Measurements from ENCODE around the gene PRKD2.

Gene PRKD2

DNA sequence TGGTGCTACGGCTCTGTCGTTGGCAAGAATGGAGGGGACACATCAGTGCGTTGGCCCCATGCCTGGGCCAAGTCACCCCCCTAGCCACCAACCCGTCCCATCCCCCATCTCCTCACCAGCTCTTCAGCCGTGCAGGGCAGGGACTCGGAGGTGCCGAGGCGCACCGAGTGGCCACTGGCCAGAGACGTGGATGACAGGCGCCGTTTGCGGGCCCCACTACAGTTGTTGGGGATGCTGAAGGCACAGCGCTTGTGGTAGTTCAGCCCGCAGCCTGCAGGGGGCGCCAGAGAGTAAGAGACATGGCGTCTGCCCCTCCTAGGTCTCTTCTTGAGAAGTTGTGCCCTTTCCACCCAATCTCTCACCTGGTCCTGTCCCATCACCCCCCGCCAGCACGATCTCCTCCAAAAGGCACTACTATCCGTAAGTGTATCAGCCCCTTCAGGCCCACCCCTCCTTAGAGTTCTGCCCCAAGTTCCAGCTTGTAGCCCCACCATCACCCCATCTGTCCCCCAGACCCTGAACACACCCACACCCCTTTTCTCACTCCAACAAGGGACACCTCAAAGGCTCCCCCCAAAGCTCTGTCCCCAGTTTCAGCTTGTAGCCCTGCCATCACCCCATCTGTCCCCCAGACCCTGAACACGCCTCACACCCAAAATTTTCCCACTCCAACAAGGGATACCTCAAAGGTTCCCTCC, 12.4 kb downstream of the PRKD2 start:
- DNase-seq (ENCODE audit: low spot score), result peak; percentile 55

DNA sequence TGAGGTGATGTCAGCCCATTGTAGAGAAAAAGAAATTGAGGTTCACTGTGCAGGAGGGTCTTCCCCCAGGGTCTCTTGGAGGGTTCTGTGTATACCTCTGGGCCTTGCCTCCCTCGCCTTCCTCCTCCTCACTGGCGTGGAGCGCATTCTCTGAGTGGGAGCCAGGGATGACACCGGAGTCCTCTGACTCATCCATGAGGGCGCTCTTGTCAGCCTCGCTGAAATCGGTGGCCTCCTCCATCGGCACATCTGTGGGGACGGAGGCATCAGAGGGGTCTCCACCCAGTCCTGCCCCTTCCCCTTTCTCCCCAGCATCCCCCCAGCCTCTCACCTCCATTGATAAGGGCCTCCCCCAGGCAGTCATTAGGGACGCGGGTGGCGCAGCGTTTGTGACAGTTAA, 16.2 kb downstream of the PRKD2 start:
- DNase-seq (ENCODE audit: low spot score), result no peak

DNA sequence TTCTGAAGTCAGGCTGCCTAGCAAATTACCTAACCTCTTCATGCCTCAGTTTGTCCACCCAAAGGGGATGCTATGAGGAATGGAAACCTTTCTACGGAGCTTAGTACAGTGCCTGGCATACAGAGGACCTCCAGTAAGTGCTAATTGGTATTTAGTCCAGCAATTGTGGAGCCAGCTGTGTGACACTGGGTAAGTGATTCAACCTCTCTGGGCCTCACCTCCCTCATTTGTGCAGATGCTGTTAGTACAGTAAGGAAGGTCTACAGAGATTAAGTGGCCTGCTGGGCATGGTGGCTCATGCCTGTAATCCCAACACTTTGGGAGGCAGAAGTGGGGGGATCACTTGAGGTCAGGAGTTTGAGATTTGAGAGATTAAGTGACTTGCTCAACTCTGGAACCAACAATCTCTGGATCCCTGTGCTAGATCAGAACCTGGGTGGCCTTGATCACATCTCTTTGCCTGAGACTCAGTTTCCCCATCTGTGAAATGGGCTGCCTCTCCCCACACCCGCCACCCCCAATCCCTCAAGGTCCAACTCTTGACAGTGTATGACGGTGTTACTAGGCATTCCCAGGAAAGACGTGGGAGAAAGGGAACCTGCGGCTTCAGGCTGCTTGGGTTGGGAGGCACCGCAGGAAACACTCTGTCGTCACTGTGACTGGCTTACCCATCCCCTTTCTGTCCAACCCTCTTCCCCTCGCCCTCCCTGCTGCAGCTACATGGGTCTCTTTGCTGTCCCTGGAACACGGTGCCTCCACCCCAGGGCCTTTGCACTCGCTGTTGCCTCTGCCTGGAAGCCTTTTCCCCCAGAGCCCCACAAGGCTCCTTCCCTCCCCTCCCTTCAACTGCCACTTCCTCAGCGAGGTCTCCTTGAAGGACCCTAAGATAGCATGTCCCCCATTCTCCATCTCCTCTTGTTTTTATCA, 18.3 kb downstream of the PRKD2 start:
- no peak for DNase-seq (ENCODE audit: low spot score)

DNA sequence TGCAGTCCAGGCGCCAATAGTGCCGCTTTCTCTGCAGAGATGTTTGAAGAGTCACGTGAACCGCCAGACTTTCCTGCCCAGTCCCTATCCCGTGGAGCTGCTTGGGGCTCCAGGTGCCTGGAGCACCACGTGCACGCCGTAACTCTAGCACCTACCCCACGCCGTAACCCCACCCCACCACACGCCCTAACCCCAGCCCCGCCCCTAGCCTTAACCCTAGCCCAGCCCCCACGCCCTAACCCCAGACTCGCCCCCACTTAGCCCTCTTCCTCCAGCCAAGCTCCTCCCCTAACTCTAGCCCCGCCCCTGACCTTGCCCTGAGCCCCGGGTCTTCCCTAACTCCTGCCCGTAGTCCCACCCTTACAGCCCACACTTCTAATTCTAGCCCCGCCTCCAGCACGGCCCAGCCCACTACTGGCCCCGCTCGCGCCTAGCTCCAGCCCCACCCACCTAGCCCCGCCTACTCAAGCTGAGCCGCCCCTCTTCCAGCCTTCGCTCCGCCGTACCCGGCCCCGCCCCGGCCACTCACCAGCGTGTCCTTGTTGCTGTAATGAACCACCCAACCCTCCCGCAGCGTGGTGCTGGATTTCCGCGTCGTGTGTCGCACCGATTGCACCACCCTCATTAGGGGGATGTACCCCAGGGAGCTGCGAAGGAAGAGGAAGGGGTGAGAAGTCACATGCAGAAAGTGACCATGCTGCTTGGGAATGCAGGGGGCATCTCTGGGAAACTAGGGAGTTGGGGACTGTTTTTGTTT, 19.5 kb downstream of the PRKD2 start:
- DNase-seq (ENCODE audit: low spot score), result peak; percentile 83

DNA sequence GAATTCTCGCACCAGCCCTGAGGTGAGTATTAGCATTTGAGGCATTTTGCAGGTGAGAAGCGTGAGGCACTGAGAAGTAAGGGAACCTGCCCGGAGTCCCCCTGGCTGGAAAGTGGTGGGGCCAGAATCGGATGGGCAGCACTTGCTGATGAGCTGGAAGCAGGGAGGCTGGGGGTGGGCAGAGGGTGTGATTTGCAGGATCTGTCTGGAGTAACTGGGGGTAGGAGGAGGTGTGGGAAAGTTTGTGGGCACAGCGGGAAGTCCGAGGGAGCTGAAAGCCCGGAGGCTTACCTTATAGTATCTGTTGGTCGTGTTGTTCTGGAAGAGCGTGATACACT, 20.1 kb downstream of the PRKD2 start:
- DNase-seq (ENCODE audit: low spot score), result no peak

DNA sequence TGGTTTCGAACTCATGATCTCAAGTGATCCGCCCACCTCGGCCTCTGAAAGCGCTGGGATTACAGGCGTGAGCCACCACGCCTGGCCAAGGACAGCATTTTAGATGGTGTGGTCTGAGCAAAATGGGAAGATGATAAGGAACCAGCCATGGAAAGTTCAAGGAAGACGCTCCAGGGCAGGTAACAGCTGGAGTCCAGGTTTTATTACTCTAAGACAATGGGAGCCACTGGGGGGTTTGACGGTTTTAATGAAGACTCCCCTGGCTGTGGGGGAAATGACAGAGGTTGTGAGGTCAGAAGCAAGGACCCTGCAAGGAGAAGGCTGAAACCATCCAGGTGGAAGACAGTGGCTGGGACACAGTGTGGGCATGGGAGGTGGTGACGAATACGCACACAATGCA, 20.9 kb downstream of the PRKD2 start:
- DNase-seq (ENCODE audit: low spot score), result no peak

DNA sequence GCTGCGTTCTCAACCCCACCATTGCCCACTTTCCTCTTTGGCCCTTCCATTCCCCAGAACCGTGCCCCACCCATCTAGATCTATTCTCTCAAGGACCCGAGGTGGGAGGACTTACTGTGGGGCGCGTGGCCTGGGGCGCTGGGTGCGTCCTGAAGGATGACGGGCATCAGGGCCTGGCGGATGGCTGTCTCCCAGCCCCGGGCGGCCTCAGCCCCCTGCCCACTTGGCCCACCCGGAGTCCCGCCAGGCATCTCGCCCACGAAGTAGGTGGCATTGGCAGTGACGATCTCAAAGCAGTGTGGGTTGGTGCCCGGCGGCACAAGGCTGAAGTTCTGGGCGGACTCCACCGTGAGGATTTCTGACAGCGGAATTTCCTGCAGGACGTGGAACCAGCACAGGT, 23.2 kb downstream of the PRKD2 start:
- DNase-seq (ENCODE audit: low spot score), result no peak

DNA sequence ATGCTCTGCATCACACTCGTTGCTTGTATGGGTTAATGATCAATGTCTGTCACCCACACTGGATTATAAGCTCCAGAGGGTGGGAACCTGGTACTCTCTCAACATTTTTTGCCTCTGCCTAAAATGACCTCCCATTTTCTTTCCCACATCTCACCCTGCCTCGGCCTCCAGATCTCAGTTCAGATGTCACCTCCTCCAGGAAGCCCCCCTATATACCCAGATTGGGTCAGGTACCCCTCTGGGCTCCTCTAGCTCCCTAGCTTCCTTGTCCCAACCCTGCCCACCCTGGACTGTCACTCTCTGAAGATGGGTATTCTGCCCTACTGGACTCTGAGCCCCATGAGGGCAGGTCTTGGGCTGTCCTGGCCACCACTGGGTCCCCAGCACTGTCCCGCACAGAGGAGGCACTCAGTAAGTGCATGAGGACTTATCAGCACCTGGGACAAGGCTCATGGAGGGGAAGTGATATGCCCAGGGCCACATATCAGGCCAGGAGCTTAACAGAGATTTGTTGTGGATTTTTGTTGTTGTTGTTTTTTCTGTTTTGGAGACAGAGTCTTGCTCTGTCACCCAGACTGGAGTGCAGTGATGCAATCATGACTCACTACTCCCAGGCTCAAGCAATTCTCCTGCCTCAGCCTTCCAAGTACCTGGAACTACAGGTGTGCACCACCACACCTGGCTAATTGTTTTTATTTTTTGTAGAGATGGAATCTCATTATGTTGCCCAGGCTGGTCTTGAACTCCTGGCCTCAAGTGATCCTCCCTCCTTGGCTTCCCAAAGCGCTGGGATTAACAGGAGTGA, 23.8 kb downstream of the PRKD2 start:
- DNase-seq (ENCODE audit: low spot score), result no peak

DNA sequence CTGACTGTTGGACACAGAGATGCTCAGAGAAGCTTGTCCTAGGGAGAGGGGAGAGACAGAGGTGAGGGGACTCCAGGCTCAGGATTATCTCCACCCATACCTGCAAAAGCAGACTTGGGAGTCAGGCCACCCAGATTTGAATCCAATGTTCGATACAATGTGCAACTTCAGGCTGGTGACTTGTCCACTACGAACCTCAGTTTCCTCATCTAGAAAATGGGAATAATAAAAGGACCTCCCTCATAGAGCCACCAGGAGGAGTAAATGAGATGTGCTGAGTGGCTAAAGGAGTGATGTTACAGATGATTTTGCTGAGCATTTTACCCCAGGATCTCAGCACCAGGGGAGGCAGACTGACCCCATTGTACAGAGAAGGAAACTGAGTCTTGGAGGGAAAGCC, 25.0 kb downstream of the PRKD2 start:
- no peak for DNase-seq (ENCODE audit: low spot score)

DNA sequence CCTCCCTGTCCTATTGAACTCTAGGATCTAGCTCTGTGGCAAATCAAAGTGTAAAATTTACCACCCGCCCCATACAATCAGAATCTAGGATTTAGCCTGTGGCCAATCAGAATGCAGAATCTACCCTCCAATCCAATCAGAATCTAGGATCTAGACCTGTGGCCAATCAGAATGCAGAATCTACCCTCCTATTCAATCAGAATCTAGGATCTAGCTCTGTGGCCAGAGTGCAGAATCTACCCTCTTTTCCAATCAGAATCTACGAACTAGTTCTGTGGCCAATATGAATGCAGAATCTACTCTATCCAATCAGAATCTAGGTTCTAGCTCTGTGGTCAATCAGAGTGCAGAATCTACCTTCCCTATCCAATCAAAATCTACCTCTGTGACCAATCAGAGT, 25.8 kb downstream of the PRKD2 start:
- no peak for DNase-seq (ENCODE audit: low spot score)

DNA sequence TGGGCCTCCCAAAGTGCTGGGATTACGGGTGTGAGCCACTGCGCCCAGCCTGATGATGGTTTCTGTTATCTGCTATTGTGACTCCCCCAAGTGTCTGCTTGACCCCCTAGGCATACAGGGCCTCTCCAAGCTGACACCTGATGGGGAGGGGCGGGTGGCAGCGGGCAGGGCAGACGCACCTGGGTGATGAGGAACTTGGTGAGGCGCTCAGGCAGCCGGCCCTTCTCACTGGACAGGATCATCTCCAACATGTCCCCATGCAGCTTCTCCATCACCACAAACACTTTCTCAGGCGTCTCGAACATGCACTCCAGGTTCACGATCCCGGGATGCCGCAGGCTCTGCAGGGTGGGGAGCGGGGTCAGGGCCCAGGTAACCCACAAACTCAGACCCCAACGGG, 27.6 kb downstream of the PRKD2 start:
- no peak for DNase-seq (ENCODE audit: low spot score)

DNA sequence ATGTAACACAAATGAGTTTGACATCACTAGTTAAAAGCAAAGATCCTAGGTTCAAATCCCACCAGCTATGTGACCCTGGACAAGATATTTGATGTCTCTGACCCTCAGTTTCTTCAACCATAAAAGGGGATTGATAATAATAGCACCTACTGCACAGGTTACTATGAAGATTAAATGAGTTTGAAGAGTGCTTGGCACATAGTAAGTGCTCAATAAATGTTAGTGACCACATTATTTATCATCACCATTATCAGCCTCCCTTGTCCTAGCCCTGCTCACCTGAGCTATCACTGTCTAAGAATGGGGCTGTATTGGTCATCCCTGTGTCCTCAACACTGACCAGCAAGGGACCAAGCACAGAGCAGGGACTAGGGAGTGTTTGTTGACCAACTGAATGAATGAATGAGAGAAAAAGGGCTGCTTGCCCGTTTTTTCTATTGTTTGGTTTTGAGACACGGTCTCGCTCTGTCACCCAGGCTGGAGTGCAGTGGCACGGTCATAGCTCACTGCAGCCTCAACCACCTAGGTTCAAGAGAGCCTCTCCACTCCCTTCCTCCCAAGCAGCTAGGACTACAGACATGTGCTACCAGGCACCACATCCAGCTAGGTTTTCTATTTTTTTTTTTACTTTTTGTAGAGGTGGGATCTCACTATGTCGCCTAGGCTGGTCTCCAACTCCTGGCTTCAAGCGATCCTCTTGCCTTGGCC, 29.3 kb downstream of the PRKD2 start:
- DNase-seq (ENCODE audit: low spot score), result no peak

DNA sequence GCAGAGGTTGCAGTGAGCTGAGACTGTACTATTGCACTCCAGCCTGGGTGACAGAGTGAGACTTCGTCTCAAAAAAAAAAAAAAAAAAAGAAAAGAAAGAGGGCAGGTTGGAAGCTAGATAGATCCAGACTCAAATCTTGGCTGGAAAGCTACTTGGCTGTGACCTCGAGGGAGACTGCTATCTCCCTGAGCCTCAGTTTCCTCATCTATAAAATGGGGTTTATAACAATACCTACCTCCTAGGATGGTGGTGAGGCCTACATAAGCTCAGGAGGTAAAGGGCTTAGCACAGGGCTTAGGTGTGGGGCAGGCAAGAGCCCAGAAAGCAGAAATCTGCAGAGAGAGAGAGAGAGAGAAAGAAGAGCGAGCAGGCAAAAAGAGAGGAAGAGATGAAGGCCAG, 31.7 kb downstream of the PRKD2 start:
- no peak for DNase-seq (ENCODE audit: low spot score)

DNA sequence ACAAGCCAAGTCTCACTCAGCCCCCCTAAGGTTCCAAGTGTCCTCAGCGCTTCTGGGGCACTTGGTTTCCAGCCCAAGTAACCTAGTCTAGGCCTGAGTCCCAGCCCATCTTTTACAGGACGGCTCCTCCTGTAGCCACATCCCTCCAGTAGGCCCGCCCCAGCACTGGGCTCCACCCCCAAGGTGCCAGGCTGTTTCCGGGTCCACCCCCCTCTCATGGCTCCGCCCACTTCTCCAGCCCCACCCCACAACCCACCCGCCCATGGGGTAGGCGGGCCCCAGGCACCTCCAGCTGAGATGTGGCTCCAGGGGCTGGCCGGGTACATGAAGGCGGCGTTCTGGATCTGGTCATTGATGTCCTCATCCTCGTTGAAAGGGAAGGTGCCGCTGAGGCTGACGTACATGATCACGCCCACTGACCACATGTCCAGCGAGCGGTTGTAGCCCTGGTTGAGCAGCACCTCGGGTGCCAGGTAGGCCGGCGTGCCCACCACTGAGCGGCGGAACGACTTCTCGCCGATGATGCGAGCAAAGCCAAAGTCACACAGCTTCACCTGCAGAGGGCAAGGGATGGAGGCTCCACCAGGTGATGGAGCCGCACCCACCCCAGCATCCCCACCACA, 38.7 kb downstream of the PRKD2 start:
- peak; percentile 13 for DNase-seq (ENCODE audit: low spot score)

DNA sequence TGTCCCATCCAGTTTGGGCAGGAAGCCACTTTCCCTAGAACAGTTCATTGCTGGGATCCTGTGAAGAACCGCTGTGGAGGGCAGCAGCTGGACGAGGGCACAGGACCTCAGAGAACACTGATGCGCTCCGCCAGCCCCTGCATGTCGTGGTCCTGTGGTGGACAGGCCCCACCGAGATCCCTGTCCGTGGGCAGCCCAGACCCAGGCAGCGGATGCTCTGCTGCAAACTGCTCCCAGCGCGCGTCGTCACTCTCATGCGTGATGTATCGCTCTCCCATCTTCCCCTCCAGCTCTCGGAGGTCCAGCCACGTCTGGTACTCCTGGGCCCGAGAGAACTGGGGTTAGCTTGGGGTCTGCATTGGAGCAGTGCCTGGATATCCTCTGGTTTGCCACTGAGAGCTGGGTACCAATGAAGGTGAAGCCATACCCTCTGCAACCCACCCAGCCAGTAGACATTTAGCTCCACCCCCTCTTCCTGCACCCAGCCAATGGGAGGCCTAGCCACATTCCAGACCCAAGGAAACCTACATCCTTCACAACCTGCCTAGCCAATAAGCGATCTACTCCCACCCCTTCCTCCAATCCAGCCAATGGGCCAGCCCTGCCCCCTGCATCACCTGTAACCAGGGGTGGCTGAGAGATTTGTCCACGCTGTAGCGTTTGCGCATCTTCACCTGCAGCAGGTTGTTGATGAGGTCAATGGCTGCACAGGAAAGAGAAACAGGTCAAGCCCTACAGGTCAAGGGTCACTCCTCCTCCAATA, 42.3 kb downstream of the PRKD2 start:
- DNase-seq (ENCODE audit: low spot score), result peak; percentile 60

DNA sequence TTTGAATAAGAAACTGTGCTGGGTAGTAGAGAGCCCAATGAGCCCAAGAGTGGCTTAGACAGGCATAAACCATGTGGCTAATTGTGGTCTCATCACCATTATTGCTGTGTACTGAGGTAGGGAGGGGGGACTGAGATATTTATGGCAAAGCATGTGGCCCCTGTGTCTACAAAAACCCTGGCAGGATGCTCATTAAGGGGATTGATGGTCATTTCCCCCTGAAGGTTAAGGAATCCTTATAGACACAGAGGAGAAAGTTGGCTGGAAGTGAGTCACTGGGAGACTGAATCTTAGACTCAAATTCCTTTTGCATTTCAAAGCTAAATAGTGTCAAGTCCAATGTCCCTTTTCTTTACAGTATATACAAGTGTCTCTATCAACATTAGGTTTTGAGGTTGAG, 46.1 kb downstream of the PRKD2 start:
- no peak for DNase-seq (ENCODE audit: low spot score)

DNA sequence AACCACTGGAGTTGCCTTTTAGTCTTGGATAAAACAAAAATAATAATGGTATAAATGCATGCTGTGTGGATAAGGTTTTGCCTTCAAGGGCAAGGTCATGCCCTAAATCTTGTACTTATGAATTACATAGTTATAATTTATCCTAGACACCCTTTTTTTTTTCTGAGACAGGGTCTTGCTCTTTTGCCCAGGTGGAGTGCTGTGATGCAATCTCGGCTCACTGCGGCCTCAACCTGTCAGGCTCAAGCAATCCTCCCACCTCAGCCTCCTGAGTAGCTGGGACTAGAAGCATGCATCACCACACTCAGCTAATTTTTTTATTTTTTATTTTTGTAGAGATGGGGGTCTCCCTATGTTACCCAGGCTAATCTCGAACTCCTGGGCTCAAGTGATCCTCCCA, 48.3 kb downstream of the PRKD2 start:
- no peak for DNase-seq (ENCODE audit: low spot score)

DNA sequence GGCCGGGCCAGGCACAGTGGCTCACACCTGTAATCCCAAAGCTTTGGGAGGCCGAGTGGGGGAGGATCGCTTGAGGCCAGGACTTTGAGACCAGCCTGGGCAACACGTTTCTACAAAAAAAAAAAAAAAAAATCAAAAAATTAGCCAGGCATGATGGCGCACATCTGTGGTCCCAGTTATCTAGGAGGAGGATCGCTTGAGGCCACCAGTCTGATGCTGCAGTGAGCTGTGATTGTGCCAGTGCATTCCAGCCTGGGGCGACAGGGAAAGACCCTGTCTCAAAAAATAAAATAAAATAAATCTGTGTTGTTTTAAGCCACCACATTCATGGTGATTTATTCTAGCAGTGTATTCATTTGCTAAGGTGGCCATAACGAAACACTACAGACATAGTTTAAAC, 51.8 kb downstream of the PRKD2 start:
- DNase-seq (ENCODE audit: low spot score), result no peak

DNA sequence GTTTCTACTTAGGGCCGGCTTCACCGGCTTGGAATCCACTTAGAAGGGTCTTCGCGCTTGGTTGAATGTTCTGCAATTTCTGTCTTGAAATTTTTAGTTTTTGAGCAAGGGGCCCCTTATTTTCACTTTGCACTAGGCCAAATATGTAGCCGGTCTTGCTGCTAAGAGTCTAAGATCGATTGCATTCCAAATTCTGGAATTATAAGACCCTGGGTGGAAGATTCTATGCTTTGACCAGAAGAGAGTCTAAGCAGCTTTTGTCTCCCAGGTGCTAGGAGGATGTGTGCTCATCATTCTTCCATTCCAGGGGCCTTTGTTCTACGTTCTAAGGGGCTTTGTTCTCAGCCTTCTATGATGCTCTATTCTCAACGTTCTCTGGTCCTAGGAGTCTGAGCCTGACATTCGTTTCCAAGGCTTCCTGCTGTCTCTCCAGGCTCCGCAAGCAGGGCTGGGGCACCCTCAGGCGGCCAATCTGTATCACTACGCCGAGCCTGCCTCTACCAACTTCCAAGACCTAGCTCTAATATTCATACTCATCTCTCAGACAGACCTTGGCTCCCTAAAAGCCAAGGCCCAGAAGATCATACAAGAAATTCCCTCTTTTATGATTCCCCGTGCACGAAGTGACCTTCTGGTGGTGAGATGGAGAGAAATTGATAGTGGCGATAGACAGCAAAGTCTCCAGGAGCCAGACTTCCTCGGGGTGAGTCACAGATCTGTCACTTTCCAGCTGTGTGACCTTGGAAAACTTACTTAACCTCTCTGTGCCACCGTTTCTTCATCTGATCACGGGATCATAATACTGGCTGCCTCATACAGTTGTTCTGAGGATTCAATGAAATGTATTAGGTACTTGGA, 55.0 kb downstream of the PRKD2 start:
- DNase-seq (ENCODE audit: low spot score), result peak; percentile 95
